ENCODE measurements around the gene FAM186B.

FAM186B gene

GRCh38 chr12:49583366-49584094, 21.9 kb downstream of the FAM186B start:
- H3K27me3 ChIP-seq (ENCODE audit: insufficient read depth, low read depth, severe bottlenecking) = no peaks in the 10 kb centered on the region
- DNase-seq = no peak
- no peak for TF ChIP-seq CTCF (IDR thresholded peaks at IDR 0.05; ENCODE audit: low read depth, low read length)
- H3K9me3 ChIP-seq (ENCODE audit: severe bottlenecking) = no peaks in the 10 kb centered on the region
- no peak overlapping the region for H3K27ac ChIP-seq
- H3K36me3 ChIP-seq = no peaks in the 10 kb centered on the region; the same call in none of the 2 replicates
- H3K4me3 ChIP-seq (ENCODE audit: low read depth, low read length) = no peak overlapping the region

- no peak for TF ChIP-seq CTCF (IDR thresholded peaks at IDR 0.05; ENCODE audit: low read depth, low read length)
- Histone ChIP-seq H3K9me3 (ENCODE audit: severe bottlenecking) (no peaks in the 10 kb centered on the region), H3K27ac (no peak overlapping the region), H3K4me3 (ENCODE audit: low read depth, low read length) (no peak overlapping the region), H3K27me3 (ENCODE audit: insufficient read depth, low read depth, severe bottlenecking) (no peaks in the 10 kb centered on the region), H3K36me3 (no peaks in the 10 kb centered on the region; the same call in none of the 2 replicates)
- DNase-seq = no peak
Observed at GRCh38 chr12:49582850-49583249, 22.6 kb downstream of the FAM186B start.

GRCh38 chr12:49582201-49582600, 23.2 kb downstream of the FAM186B start:
- no peak for DNase-seq
- H3K36me3 ChIP-seq = no peaks in the 10 kb centered on the region; the same call in none of the 2 replicates
- H3K9me3 ChIP-seq (ENCODE audit: severe bottlenecking) = no peaks in the 10 kb centered on the region
- H3K27ac ChIP-seq = no peak overlapping the region
- no peak for TF ChIP-seq CTCF (IDR thresholded peaks at IDR 0.05; ENCODE audit: low read depth, low read length)
- no peak overlapping the region for H3K4me3 ChIP-seq (ENCODE audit: low read depth, low read length)
- no peaks in the 10 kb centered on the region for H3K27me3 ChIP-seq (ENCODE audit: insufficient read depth, low read depth, severe bottlenecking)

- peaks cover 3% of the 10 kb centered on the region for H3K36me3 ChIP-seq
- H3K4me3 ChIP-seq (ENCODE audit: low read depth, low read length) = no peak overlapping the region
- DNase-seq = peak; percentile 92
- no peaks in the 10 kb centered on the region for H3K9me3 ChIP-seq (ENCODE audit: severe bottlenecking)
- peak; percentile 85 for TF ChIP-seq CTCF (IDR thresholded peaks at IDR 0.05; ENCODE audit: low read depth, low read length)
- H3K27ac ChIP-seq = no peak overlapping the region
- no peaks in the 10 kb centered on the region for H3K27me3 ChIP-seq (ENCODE audit: insufficient read depth, low read depth, severe bottlenecking)
Observed at GRCh38 chr12:49580572-49581535, 24.6 kb downstream of the FAM186B start.

GRCh38 chr12:49578471-49579112, 26.8 kb downstream of the FAM186B start:
- H3K9me3 ChIP-seq (ENCODE audit: severe bottlenecking) = no peaks in the 10 kb centered on the region
- peaks cover 13% of the 10 kb centered on the region for H3K36me3 ChIP-seq
- H3K27me3 ChIP-seq (ENCODE audit: insufficient read depth, low read depth, severe bottlenecking) = no peaks in the 10 kb centered on the region
- H3K27ac ChIP-seq = peak overlapping the region; percentile 92
- peak overlapping the region; percentile 33 for H3K4me3 ChIP-seq (ENCODE audit: low read depth, low read length)
- DNase-seq = peak; percentile 93
- no peak for TF ChIP-seq CTCF (IDR thresholded peaks at IDR 0.05; ENCODE audit: low read depth, low read length)

Data from WERI-Rb-1 (cell line).